IMR-90 (cell line): ENCODE results near the gene CD19. TPM values are rescaled to one million over a fixed set of nuclear protein-coding genes. Genes with fewer than 3 reads are reported as not detected.
A peak's percentile ranks its signal among the peaks of the same experiment; 100 is the strongest.

Source experiments
- ATAC-seq: fragments of 200-7000 bp; cut with Tn5 transposase; 2 replicates; pipeline ENCODE4 v1.9.1; 2020; ENCODE audit warnings: low read depth, mild to moderate bottlenecking, moderate library complexity
- BruUV-seq: library from RNA; stranded (reverse); fragments of 400-500 nt; replicated peaks from 2 replicates; lab custom pipeline; 2021; lab: Mats Ljungman, UMichigan
- CTCF ChIA-PET: fragments of 300-600 bp; formaldehyde crosslinking; extraction: SDS; loops from one replicate; lab custom pipeline; 2021; ENCODE audit warnings: antibody characterized with exemption; lab: Yijun Ruan, JAX
- POLR2A ChIA-PET: fragments of 300-600 bp; sonication (Branson Sonifier 250); formaldehyde crosslinking; loops from one replicate; lab custom pipeline; 2022; ENCODE audit warnings: antibody characterized with exemption; ENCODE audit not compliant: unreplicated experiment; lab: Charles Lee
- DNase-seq: peaks from one replicate; pipeline ENCODE4 v3.0.0; 2013
- H2AFZ ChIP-seq: replicated peaks from 2 replicates; pipeline ENCODE3; 2013; ENCODE audit warnings: low read length, mild to moderate bottlenecking; ENCODE audit not compliant: poor library complexity
- H2AK5ac ChIP-seq: 2 replicates; pipeline ENCODE4 v1.6.1; 2013; ENCODE audit warnings: low read depth, low read length, inconsistent platforms
- H2AK9ac ChIP-seq: replicated peaks from 2 replicates; pipeline ENCODE3; 2013; ENCODE audit warnings: mild to moderate bottlenecking, low read depth, low read length, moderate library complexity; ENCODE audit not compliant: poor library complexity
- H2BK120ac ChIP-seq: 2 replicates; pipeline ENCODE4 v1.6.1; 2013; ENCODE audit warnings: low read depth, low read length, inconsistent platforms
- H2BK15ac ChIP-seq: 3 replicates; pipeline ENCODE4 v1.6.1; 2013; ENCODE audit warnings: low read depth, low read length, inconsistent platforms
- H2BK20ac ChIP-seq: 2 replicates; pipeline ENCODE4 v1.6.1; 2013; ENCODE audit warnings: low read depth, mild to moderate bottlenecking, inconsistent platforms, low read length, moderate library complexity
- H2BK5ac ChIP-seq: 2 replicates; pipeline ENCODE4 v1.6.1; 2013; ENCODE audit warnings: mild to moderate bottlenecking, low read depth, low read length, inconsistent platforms; ENCODE audit not compliant: poor library complexity, severe bottlenecking
- H3K14ac ChIP-seq: replicated peaks from 2 replicates; pipeline ENCODE4 v1.6.1; 2013; ENCODE audit warnings: low read depth, low read length, inconsistent platforms
- H3K18ac ChIP-seq: 2 replicates; pipeline ENCODE4 v1.6.1; 2013; ENCODE audit warnings: low read depth, low read length, control low read depth
- H3K23ac ChIP-seq: 2 replicates; pipeline ENCODE4 v1.6.1; 2013; ENCODE audit warnings: low read depth, low read length, inconsistent platforms
- H3K27ac ChIP-seq: 2 replicates; pipeline ENCODE4 v1.5.1; 2013; ENCODE audit warnings: mild to moderate bottlenecking, control low read depth, low read length; ENCODE audit not compliant: insufficient read depth
- H3K27me3 ChIP-seq: 2 replicates; pipeline ENCODE4 v1.6.1; 2013; ENCODE audit warnings: low read length; ENCODE audit not compliant: control insufficient read depth, insufficient read depth
- H3K36me3 ChIP-seq: 2 replicates; pipeline ENCODE4 v1.6.1; 2013; ENCODE audit warnings: low read length, mixed read lengths; ENCODE audit not compliant: control insufficient read depth, insufficient read depth
- H3K4ac ChIP-seq: 2 replicates; pipeline ENCODE4 v1.6.1; 2013; ENCODE audit warnings: low read depth, low read length, inconsistent platforms
- H3K4me1 ChIP-seq: 2 replicates; pipeline ENCODE4 v1.6.1; 2013; ENCODE audit warnings: low read length, mixed read lengths; ENCODE audit not compliant: control insufficient read depth, insufficient read depth
- H3K4me2 ChIP-seq: 2 replicates; pipeline ENCODE4 v1.6.1; 2013; ENCODE audit warnings: low read depth, mild to moderate bottlenecking, control low read depth, low read length, moderate library complexity
- H3K4me3 ChIP-seq: 2 replicates; pipeline ENCODE4 v1.5.1; 2013; ENCODE audit warnings: low read depth, mild to moderate bottlenecking, control low read depth, low read length, moderate library complexity; ENCODE audit not compliant: insufficient read depth
- H3K56ac ChIP-seq: 2 replicates; pipeline ENCODE4 v1.6.1; 2013; ENCODE audit warnings: low read length, inconsistent platforms; ENCODE audit not compliant: insufficient read depth; ENCODE audit errors: extremely low read depth
- H3K79me1 ChIP-seq, 2 experiments: 2 replicates each; pipeline ENCODE4 v1.6.1; 2013; ENCODE audit warnings: low read length in 2 of 2, inconsistent platforms in 1 of 2, low read depth in 1 of 2
- H3K9ac ChIP-seq: 2 replicates; pipeline ENCODE4 v1.6.1; 2013; ENCODE audit warnings: low read depth, low read length, control low read depth
- H3K9me1 ChIP-seq: 2 replicates; pipeline ENCODE4 v1.6.1; 2013; ENCODE audit warnings: low read length, inconsistent platforms; ENCODE audit not compliant: insufficient read depth
- H3K9me3 ChIP-seq: 2 replicates; pipeline ENCODE4 v1.6.1; 2013; ENCODE audit warnings: low read length; ENCODE audit not compliant: control insufficient read depth, insufficient read depth
- H4K20me1 ChIP-seq: 2 replicates; pipeline ENCODE4 v1.6.1; 2013; ENCODE audit warnings: low read length, inconsistent platforms; ENCODE audit not compliant: insufficient read depth
- H4K5ac ChIP-seq: 2 replicates; pipeline ENCODE4 v1.6.1; 2013; ENCODE audit warnings: mild to moderate bottlenecking, low read depth, low read length, control low read depth
- H4K8ac ChIP-seq, 2 experiments: 2 replicates each; pipeline ENCODE4 v1.6.1; 2013; ENCODE audit warnings: low read depth in 2 of 2, low read length in 2 of 2, control low read depth in 1 of 2, inconsistent platforms in 1 of 2
- H4K91ac ChIP-seq: 2 replicates; pipeline ENCODE4 v1.6.1; 2013; ENCODE audit warnings: low read depth, low read length, inconsistent platforms; ENCODE audit not compliant: insufficient read depth
- CHD1 ChIP-seq: IDR thresholded peaks from 2 replicates; pipeline ENCODE4 v1.6.1; 2012; ENCODE audit warnings: low read depth, low read length, improper control_type of control experiment
- POLR2A ChIP-seq: IDR thresholded peaks from 2 replicates; pipeline ENCODE4 v1.6.1; 2012; ENCODE audit warnings: mild to moderate bottlenecking, low read depth, low read length
- WGBS, 2 experiments: methylation state at CpG; one replicate each; pipeline versions ENCODE4 v1.1.5 to v1.1.7; 2013; ENCODE audit warnings: missing lambda C conversion rate in 2 of 2; ENCODE audit not compliant: insufficient read length in 1 of 2; ENCODE audit errors: extremely low coverage in 2 of 2; 5-methylcytosine and 5-hydroxymethylcytosine counted together
- dilution Hi-C: fragments of 300-500 bp; cut with HindIII; formaldehyde crosslinking; loops from one replicate; pipeline ENCODE4 v1.14.3; 2018; ENCODE audit warnings: low sequenced_read_pairs; ENCODE audit not compliant: unreplicated experiment
- in situ Hi-C: fragments of 300-500 bp; cut with MboI; formaldehyde crosslinking; loops from 3 replicates; pipeline ENCODE4 v1.14.3; 2019; ENCODE audit warnings: low sequenced_read_pairs, inconsistent platforms, mixed read lengths
- intact Hi-C: fragments of 100-400 bp; cut with micrococcal nuclease; formaldehyde crosslinking; loops from 2 replicates; pipeline ENCODE4 v1.10.0; 2022
- polyA plus RNA-seq, 3 experiments: library from polyadenylated mRNA; depleted of rRNA; stranded (reverse); fragments of >200 nt; gene quantifications; 2 replicates each; pipeline ENCODE4 v1.2.3, GENCODE V29; 2012; ENCODE audit warnings: low replicate concordance in 1 of 3
- total RNA-seq: library from RNA; depleted of rRNA; stranded (reverse); fragments of >200 nt; gene quantifications from 2 replicates; pipeline ENCODE4 v1.2.3, GENCODE V29; 2012

Gene CD19
- total and polyA plus RNA-seq, 2 of the 4 experiments (the other 2 are of a cell fraction): not detected

DNA sequence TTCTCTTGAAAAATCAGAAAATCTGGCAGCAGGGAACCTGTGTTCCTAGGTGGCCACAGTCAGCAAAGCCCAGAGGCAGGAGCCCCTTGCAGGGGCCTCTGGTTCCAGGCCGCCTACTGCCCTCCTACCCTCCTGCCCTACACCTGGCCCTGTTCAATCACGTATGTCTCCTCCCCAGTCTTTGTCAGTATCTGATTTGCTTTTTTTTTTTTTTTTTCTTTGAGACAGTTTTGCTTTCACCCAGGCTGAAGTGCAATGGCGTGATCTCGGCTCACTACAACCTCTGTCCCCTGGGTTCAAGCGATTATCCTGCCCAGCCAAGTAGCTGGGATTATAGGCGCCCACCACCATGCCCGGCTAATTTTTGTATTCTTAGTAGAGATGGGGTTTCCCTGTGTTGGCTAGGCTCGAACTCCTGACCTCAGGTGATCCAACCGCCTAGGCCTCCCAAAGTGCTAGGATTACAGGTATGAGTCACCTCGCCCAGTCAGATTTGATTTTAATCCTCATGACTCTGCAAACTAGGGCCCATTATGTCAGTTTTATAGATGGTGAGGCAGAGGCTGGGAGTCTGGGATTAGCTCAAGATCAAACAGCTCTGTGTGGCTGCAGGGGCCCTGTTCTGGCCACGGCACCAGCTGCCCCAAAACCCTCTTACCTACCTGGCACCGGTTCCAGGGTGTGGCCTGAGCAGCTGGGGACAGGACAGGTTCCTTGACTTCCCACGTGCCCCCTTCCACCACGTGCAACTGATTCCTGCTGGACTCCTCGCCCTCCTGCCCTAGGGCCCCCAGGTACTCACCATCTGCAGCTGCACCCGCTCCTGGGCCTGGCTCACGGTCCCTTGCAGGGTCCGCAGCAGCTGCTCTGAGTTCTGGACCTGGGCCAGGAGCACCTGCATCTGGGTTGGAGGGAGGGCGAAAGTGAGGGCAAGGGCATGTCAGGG is 21.4 kb upstream of the CD19 start:
- POLR2A ChIA-PET: no interaction called here
- 100% methylated on average over 2 of the region's 19 CpGs; no CpG with 5 or more reads in 1 of the 2 experiments for WGBS, 2 experiments

More for the DNA sequence above, 21.4 kb upstream of the CD19 start:
- Histone ChIP-seq H3K9me1 (no peaks in the 10 kb centered on the region; the same call in 1 of the 2 replicates), H3K4me2 (no peak overlapping the region), H3K18ac (no peak overlapping the region), H3K27me3 (no peaks in the 10 kb centered on the region), H2AFZ (no peak overlapping the region), H4K91ac (no peak overlapping the region), H2BK5ac (no peak overlapping the region), H3K36me3 (peaks cover 36% of the 10 kb centered on the region), H3K23ac (no peak overlapping the region), H2AK5ac (no peak overlapping the region), H3K4ac (no peak overlapping the region), H3K9me3 (no peaks in the 10 kb centered on the region), H3K4me3 (no peak overlapping the region), H4K8ac (no peak overlapping the region), H3K79me1 (0 out of 4 replicates have a peak, but pooled peaks cover 0 to 6% of the 10 kb centered on the region in 2 experiments), H3K56ac (no peak overlapping the region), H3K27ac (no peak overlapping the region), H4K5ac (no peak overlapping the region), H2BK15ac (no peak overlapping the region), H3K9ac (no peak overlapping the region), H4K20me1 (no peaks in the 10 kb centered on the region), H2AK9ac (no peak overlapping the region), H2BK20ac (no peak overlapping the region), H3K4me1 (no peaks in the 10 kb centered on the region), H2BK120ac (no peak overlapping the region), H3K14ac (no peak overlapping the region)
- no peak for ATAC-seq
- intact Hi-C loops (no loop called here), dilution Hi-C loops (no loop called here), in situ Hi-C loops (no loop called here)
- CTCF ChIA-PET: no interaction called here
- peak; percentile 6 for DNase-seq
- BruUV-seq: no TSS peak
- no peak for TF ChIP-seq POLR2A
- no peak for TF ChIP-seq CHD1
